Measurements from ENCODE around the gene PLA2G3.
A peak's percentile ranks its signal among the peaks of the same experiment; 100 is the strongest.

Gene PLA2G3

GRCh38 chr22:31085928-31086327 lies 54.4 kb downstream of the PLA2G3 start:
- no peak for DNase-seq (ENCODE audit: low read depth)

- DNase-seq (ENCODE audit: low read depth): no peak
Observed at GRCh38 chr22:31085493-31085824, 54.8 kb downstream of the PLA2G3 start.

GRCh38 chr22:31084811-31085492 lies 55.4 kb downstream of the PLA2G3 start:
- DNase-seq (ENCODE audit: low read depth): peak; percentile 76

Data from stimulated activated CD8-positive, alpha-beta memory T cell treated with anti-CD3 and anti-CD28 coated beads, Interleukin-7, amount 100 ng/mL, for 24 hours (primary cell).